HepG2 (cell line): ENCODE data around the gene SPIN1. TPM values are rescaled to one million over a fixed set of nuclear protein-coding genes. Genes with fewer than 3 reads are reported as not detected.

Experiments
- ATAC-seq: fragments of 200-7000 bp; cut with Tn5 transposase; 3 replicates; pipeline ENCODE4 v1.9.1; 2020; ENCODE audit warnings: mild to moderate bottlenecking, moderate library complexity
- BruUV-seq: library from RNA; stranded (reverse); fragments of 400-500 nt; replicated peaks from 2 replicates; lab custom pipeline; 2021; lab: Mats Ljungman, UMichigan
- CTCF ChIA-PET: fragments of 300-600 bp; formaldehyde crosslinking; extraction: SDS; loops from one replicate; lab custom pipeline; 2021; ENCODE audit warnings: low total read pairs, inconsistent platforms, low intra/inter-chr PET ratio; lab: Yijun Ruan, JAX
- POLR2A ChIA-PET: fragments of 350-600 bp; sonication (Branson Sonifier 250); formaldehyde crosslinking; loops from one replicate; lab custom pipeline; 2020; ENCODE audit warnings: antibody characterized with exemption, inconsistent platforms; lab: Yijun Ruan, JAX
- DNase-seq: peaks from one replicate; pipeline ENCODE4 v3.0.0-alpha.2; 2015; ENCODE audit warnings: low spot score
- FAIRE-seq: peaks from 3 replicates; lab custom pipeline; 2011; peaks lifted over from hg19 to GRCh38; lab: Jason Lieb, UNC
- H2AFZ ChIP-seq: one replicate; pipeline ENCODE4 v1.6.1; 2011; ENCODE audit warnings: low read length, inconsistent platforms
- H3K27ac ChIP-seq: fragments of 300-600 bp; 3 replicates; pipeline ENCODE4 v1.8.0; 2011; ENCODE audit warnings: mixed run types, mild to moderate bottlenecking, mixed read lengths, low read length, inconsistent platforms; ENCODE audit not compliant: insufficient read depth; ENCODE audit errors: extremely low read length
- H3K27me3 ChIP-seq, 2 experiments: fragments of 200-600 bp in 1 of 2; 2 replicates in 1 of 2; 3 replicates in 1 of 2; pipeline versions ENCODE4 v1.6.0 to v1.8.0; 2011; ENCODE audit warnings: low read length in 2 of 2, mild to moderate bottlenecking in 2 of 2, moderate library complexity in 2 of 2, inconsistent platforms in 1 of 2; ENCODE audit not compliant: insufficient read depth in 2 of 2, control insufficient read depth in 1 of 2
- H3K36me3 ChIP-seq, 2 experiments: fragments of 200-600 bp in 1 of 2; replicated peaks in 1 of 2; 2 replicates in 1 of 2; 3 replicates in 1 of 2; pipeline versions ENCODE4 v1.5.1 to v1.8.0; 2011; ENCODE audit warnings: low read length in 2 of 2, inconsistent platforms in 1 of 2; ENCODE audit not compliant: insufficient read depth in 2 of 2, control insufficient read depth in 1 of 2
- H3K4me1 ChIP-seq: 2 replicates; pipeline ENCODE4 v1.5.1; 2012; ENCODE audit warnings: low read length, inconsistent platforms; ENCODE audit not compliant: insufficient read depth
- H3K4me2 ChIP-seq: 2 replicates; pipeline ENCODE4 v1.6.0; 2011; ENCODE audit warnings: low read depth, low read length, inconsistent platforms
- H3K4me3 ChIP-seq, 3 experiments: fragments of 200-600 bp in 1 of 3; sonication (generic), shearing (Covaris generic) in 1 of 3; replicated peaks in 1 of 3; 2 replicates each; pipeline ENCODE4 v1.5.1; 2011 to 2016; ENCODE audit warnings: low read length in 3 of 3, inconsistent platforms in 2 of 3, low read depth in 2 of 3, mild to moderate bottlenecking in 2 of 3, control low read depth in 1 of 3, mixed read lengths in 1 of 3; ENCODE audit not compliant: insufficient read depth in 1 of 3
- H3K79me2 ChIP-seq: one replicate; pipeline ENCODE4 v1.6.1; 2011; ENCODE audit warnings: low read length, inconsistent platforms; ENCODE audit not compliant: insufficient read depth
- H3K9ac ChIP-seq: 2 replicates; pipeline ENCODE4 v1.6.0; 2011; ENCODE audit warnings: mild to moderate bottlenecking, low read depth, low read length, inconsistent platforms; ENCODE audit not compliant: insufficient read depth
- H3K9me3 ChIP-seq: 2 replicates; pipeline ENCODE4 v1.5.1; 2012; ENCODE audit warnings: mild to moderate bottlenecking, low read length
- H4K20me1 ChIP-seq: 2 replicates; pipeline ENCODE4 v1.6.0; 2011; ENCODE audit warnings: inconsistent platforms, mild to moderate bottlenecking, low read length, moderate library complexity; ENCODE audit not compliant: insufficient read depth
- FIP1L1 ChIP-seq: fragments of 200-400 bp; formaldehyde crosslinking; IDR thresholded peaks from 2 replicates; pipeline ENCODE4 v1.6.1; 2018; ENCODE audit warnings: low read depth, mild to moderate bottlenecking, low read length, moderate library complexity, borderline replicate concordance; ENCODE audit not compliant: insufficient read depth
- HDAC1 ChIP-seq: sonication (generic); formaldehyde crosslinking; IDR thresholded peaks from 2 replicates; pipeline ENCODE4 v1.5.1; 2020; ENCODE audit warnings: mild to moderate bottlenecking, missing genetic modification reagents
- SRSF9 ChIP-seq: fragments of 200-400 bp; formaldehyde crosslinking; IDR thresholded peaks from 2 replicates; pipeline ENCODE4 v1.6.1; 2018; ENCODE audit warnings: borderline replicate concordance, mild to moderate bottlenecking, low read depth, low read length; ENCODE audit not compliant: insufficient read depth, poor library complexity, severe bottlenecking
- ZFP1 ChIP-seq: IDR thresholded peaks from 2 replicates; pipeline ENCODE4 v1.6.1; 2016
- ZNF124 ChIP-seq: sonication (generic); formaldehyde crosslinking; IDR thresholded peaks from 2 replicates; pipeline ENCODE4 v1.4.0; 2020; ENCODE audit warnings: missing genetic modification reagents
- ZNF136 ChIP-seq: sonication (generic); formaldehyde crosslinking; IDR thresholded peaks from 2 replicates; pipeline ENCODE4 v1.8.1; 2022; ENCODE audit warnings: low read depth, mild to moderate bottlenecking, moderate library complexity, missing genetic modification reagents
- ZNF44 ChIP-seq: sonication (generic); formaldehyde crosslinking; IDR thresholded peaks from 2 replicates; pipeline ENCODE4 v1.5.1; 2020; ENCODE audit warnings: mild to moderate bottlenecking, missing genetic modification reagents
- ZNF850 ChIP-seq: sonication (generic); formaldehyde crosslinking; conservative IDR thresholded peaks from 2 replicates; pipeline ENCODE4 v1.9.0; 2021; ENCODE audit warnings: mild to moderate bottlenecking, missing genetic modification reagents
- WGBS: methylation state at CpG from one replicate; pipeline ENCODE4 v1.1.6; 2017; ENCODE audit warnings: low lambda C conversion rate; 5-methylcytosine and 5-hydroxymethylcytosine counted together
- in situ Hi-C: cut with HindIII; loops from 2 replicates; pipeline ENCODE4 v1.10.0; 2017; ENCODE audit warnings: low pct_unique_long_range_greater_than_20kb; ENCODE audit not compliant: extremely low pct_ligation_motif_present
- intact Hi-C: fragments of 100-400 bp; cut with micrococcal nuclease; formaldehyde crosslinking; loops from one replicate; pipeline ENCODE4 v1.10.0; 2022; ENCODE audit not compliant: unreplicated experiment
- polyA plus RNA-seq, 8 experiments: library from polyadenylated mRNA; depleted of rRNA in 3 of 8; stranded (reverse) in 7 of 8; unstranded in 1 of 8; fragments of >200 nt; fragmentation: Illumina TruSeq in 4 of 8; extraction: Trizol in 4 of 8; gene quantifications; 2 replicates each; pipeline versions ENCODE4 v1.2.1 to v1.2.3, GENCODE V29; 2011 to 2016; ENCODE audit warnings: low read depth in 4 of 8, missing spikeins in 1 of 8, mixed read lengths in 1 of 8; ENCODE audit not compliant: insufficient read depth in 1 of 8
- total RNA-seq, 5 experiments: library from RNA; depleted of rRNA; stranded (reverse); fragments of >200 nt; fragmentation: Illumina TruSeq; extraction: Trizol; gene quantifications; 2 replicates each; pipeline ENCODE4 v1.2.3, GENCODE V29; 2016; ENCODE audit warnings: low read depth in 1 of 5
- TF ChIP-seq, protein P1 (sequence below): sonication (generic); formaldehyde crosslinking; IDR thresholded peaks from 2 replicates; pipeline ENCODE4 v1.8.0; 2022; ENCODE audit warnings: mild to moderate bottlenecking, missing genetic modification reagents

SPIN1 gene
- total and polyA plus RNA-seq, 2 of the 13 experiments (the other 11 are each of a cell fraction or from before 2014, with no cell fraction given), result 20.0 to 24.3 TPM

DNA sequence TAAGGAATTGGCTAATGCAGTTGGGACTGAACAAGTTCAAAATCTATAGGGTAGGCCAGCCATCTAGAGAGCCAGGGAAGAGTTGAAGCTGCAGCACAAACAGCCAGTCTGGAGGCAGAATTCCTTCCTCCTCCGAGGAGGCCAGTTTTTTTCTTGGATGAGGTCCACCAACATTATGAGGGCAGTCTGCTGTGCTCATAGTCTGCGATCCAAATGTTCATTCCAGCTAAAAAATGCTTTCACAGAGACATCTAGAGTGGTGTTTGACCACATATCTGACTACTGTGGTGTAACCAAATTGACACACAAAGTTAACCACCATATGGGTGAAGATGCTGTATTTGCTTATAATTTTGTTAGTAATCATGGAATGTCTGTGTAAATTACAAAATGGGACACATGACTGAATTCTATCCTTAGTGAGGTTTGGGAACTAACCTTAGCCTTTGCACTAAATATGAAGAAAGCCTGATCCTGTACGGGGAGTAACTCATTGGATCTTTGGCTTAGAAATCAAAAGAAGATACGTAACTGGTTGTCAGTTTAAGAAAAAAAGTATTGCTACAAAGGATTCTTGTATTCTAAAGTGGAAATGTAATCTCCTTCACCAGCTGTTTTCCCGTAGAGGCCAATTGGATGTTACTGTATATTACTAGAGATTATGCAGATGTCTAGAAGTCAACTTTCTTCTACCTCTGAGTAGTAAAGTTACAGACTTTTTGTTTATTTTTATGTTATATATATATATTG is 70.6 kb downstream of the SPIN1 start:
- in situ Hi-C loops (no loop called here), intact Hi-C loops (no loop called here)
- Histone ChIP-seq H4K20me1 (no peaks in the 10 kb centered on the region), H3K79me2 (no peaks in the 10 kb centered on the region), H3K27me3 (no peaks in the 10 kb centered on the region), H3K4me3 (no peak overlapping the region), H3K4me2 (no peak overlapping the region), H3K9me3 (no peaks in the 10 kb centered on the region), H3K4me1 (peaks cover 25% of the 10 kb centered on the region), H3K9ac (no peak overlapping the region), H3K27ac (no peak overlapping the region), H3K36me3 (peaks cover 0 to 20% of the 10 kb centered on the region in 2 experiments; a peak in 4 of 5 replicates), H2AFZ (no peak overlapping the region)
- POLR2A ChIA-PET, result no interaction called here
- no peak for FAIRE-seq
- CTCF ChIA-PET, result no interaction called here
- ATAC-seq, result no peak
- 97% methylated on average over 4 of the region's 5 CpGs for WGBS
- DNase-seq, result no peak
- BruUV-seq, result no TSS peak
- TF ChIP-seq ZNF124 (CRISPR knock-in tag), result no peak
- no peak for TF ChIP-seq HDAC1 (CRISPR knock-in tag)
- no peak for TF ChIP-seq ZNF850
- TF ChIP-seq FIP1L1, result no peak
- no peak for TF ChIP-seq ZNF136 (CRISPR knock-in tag)
- TF ChIP-seq ZFP1 (CRISPR knock-in tag), result no peak
- no peak for TF ChIP-seq ZNF44 (CRISPR knock-in tag)
- no peak for TF ChIP-seq SRSF9
- TF ChIP-seq, protein P1, sequence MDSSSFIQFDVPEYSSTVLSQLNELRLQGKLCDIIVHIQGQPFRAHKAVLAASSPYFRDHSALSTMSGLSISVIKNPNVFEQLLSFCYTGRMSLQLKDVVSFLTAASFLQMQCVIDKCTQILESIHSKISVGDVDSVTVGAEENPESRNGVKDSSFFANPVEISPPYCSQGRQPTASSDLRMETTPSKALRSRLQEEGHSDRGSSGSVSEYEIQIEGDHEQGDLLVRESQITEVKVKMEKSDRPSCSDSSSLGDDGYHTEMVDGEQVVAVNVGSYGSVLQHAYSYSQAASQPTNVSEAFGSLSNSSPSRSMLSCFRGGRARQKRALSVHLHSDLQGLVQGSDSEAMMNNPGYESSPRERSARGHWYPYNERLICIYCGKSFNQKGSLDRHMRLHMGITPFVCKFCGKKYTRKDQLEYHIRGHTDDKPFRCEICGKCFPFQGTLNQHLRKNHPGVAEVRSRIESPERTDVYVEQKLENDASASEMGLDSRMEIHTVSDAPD (CRISPR knock-in tag), result no peak
